Esophagus mucosa (tissue), 1 donor: ENCODE measurements around the gene SESTD1. TPM values are rescaled to one million over a fixed set of nuclear protein-coding genes. Genes with fewer than 3 reads are reported as not detected.
"Not testable (repeated sequence)": the region's sequence is repeated elsewhere in the genome, so short reads cannot be mapped to it uniquely, and the experiment has no call there.

Experiments used
- ATAC-seq: fragments of 200-7000 bp; cut with Tn5 transposase; one replicate; pipeline ENCODE4 v1.9.1; 2020
- total RNA-seq: library from RNA; stranded (reverse); gene quantifications from one replicate; pipeline ENCODE4 v1.2.4, GENCODE V29; 2023
- donor health status: DM: yes; HTN: yes; CAD: no.

Gene SESTD1
- total RNA-seq, 1 donor from 2014 or later: 19.8 TPM

- no peak for ATAC-seq
These were observed 166.4 kb downstream of the SESTD1 start for GRCh38 chr2:179098080-179098689.

- ATAC-seq: no peak
These were observed 167.5 kb downstream of the SESTD1 start for GRCh38 chr2:179097131-179097530.

GRCh38 chr2:179096090-179096489 lies 168.5 kb downstream of the SESTD1 start:
- peak; percentile 76 for ATAC-seq

- ATAC-seq: not testable (repeated sequence)
These were observed 171.7 kb downstream of the SESTD1 start for GRCh38 chr2:179092912-179093311.

GRCh38 chr2:179082697-179083096 lies 181.9 kb downstream of the SESTD1 start:
- ATAC-seq: no peak

GRCh38 chr2:179081954-179082353 lies 182.7 kb downstream of the SESTD1 start:
- no peak for ATAC-seq

- ATAC-seq: no peak
These were observed 192.1 kb downstream of the SESTD1 start for GRCh38 chr2:179072527-179072926.

- no peak for ATAC-seq
These were observed 192.7 kb downstream of the SESTD1 start for GRCh38 chr2:179071810-179072355.

GRCh38 chr2:179070895-179071294 lies 193.7 kb downstream of the SESTD1 start:
- ATAC-seq: no peak

GRCh38 chr2:179069685-179070084 lies 194.9 kb downstream of the SESTD1 start:
- ATAC-seq: no peak

- no peak for ATAC-seq
These were observed 195.5 kb downstream of the SESTD1 start for GRCh38 chr2:179068991-179069643.

GRCh38 chr2:179059026-179059700 lies 205.5 kb downstream of the SESTD1 start:
- ATAC-seq: no peak

GRCh38 chr2:179057737-179058136 lies 206.9 kb downstream of the SESTD1 start:
- ATAC-seq: no peak

GRCh38 chr2:179053568-179053967 lies 211.1 kb downstream of the SESTD1 start:
- not testable (repeated sequence) for ATAC-seq

Other genes with a start within 250 kb of the SESTD1 start
- gene CCDC141, start 214.7 kb downstream of the SESTD1 start, total RNA-seq: 0.28 TPM